HG03135 (cell line): ENCODE results near the gene NEK6.

Experiments used
- ATAC-seq: cut with Tn5 transposase; IDR thresholded peaks from one replicate; pipeline ENCODE4 v1.9.1; 2021; ENCODE audit warnings: mild to moderate bottlenecking, moderate library complexity; ENCODE audit not compliant: unreplicated experiment

Gene NEK6

GRCh38 chr9:124390794-124391658, 133.3 kb downstream of the NEK6 start:
- ATAC-seq: no peak

- no peak for ATAC-seq
These were observed 134.6 kb downstream of the NEK6 start for GRCh38 chr9:124392254-124392870.

- ATAC-seq: no peak
These were observed 135.2 kb downstream of the NEK6 start for GRCh38 chr9:124392871-124393460.

GRCh38 chr9:124394167-124394566, 136.4 kb downstream of the NEK6 start:
- no peak for ATAC-seq

- no peak for ATAC-seq
These were observed 136.8 kb downstream of the NEK6 start for GRCh38 chr9:124394596-124394995.

- ATAC-seq: no peak
These were observed 138.1 kb downstream of the NEK6 start for GRCh38 chr9:124395826-124396225.

- no peak for ATAC-seq
These were observed 140.6 kb downstream of the NEK6 start for GRCh38 chr9:124398191-124398935.

GRCh38 chr9:124399323-124399967, 141.7 kb downstream of the NEK6 start:
- no peak for ATAC-seq

GRCh38 chr9:124399968-124400940, 142.5 kb downstream of the NEK6 start:
- ATAC-seq: no peak
